ENCODE measurements around the gene PRRG4.
"Not testable (repeated sequence)": the region's sequence is repeated elsewhere in the genome, so short reads cannot be mapped to it uniquely, and the experiment has no call there.

Gene PRRG4

DNA sequence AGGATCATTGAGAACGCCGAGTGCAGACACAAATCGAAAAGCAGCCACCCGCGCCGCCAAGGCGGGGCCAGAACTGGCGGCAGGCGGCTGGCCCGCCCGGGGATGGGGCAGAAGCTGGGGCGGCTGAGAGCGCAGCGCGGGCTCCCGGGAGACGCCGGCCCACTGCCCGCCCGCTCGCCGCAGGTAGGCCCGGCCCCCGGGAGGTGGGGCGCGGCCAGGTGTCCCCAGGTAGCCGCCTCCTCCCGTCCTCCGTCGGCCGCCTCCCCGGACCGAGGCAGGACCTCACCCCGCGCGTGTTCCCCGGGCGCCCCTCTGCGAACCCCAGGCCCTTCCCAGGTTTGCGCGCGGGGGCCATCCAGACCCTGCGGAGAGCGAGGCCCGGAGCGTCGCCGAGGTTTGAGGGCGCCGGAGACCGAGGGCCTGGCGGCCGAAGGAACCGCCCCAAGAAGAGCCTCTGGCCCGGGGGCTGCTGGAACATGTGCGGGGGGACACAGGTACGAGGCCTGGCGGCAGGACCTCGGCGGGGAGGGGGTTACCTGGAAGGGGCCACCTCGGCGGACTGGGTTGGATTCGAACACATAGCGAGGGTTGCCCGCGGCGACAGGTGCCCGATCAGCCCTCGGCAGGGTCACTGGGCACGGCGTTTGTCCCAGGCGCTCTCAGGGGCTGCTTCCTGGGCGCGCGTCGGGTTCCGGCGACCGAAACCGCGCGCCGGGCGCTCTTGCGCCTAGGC lies at the start of gene PRRG4:
Gene PRRG4, plus strand, starts transcription at position 248 of the 733 bp plus-strand sequence. CDS start 603 bp downstream, outside the sequence.
- DNase-seq (ENCODE audit: low spot score) (peak; percentile 72), ATAC-seq (ENCODE audit: low read depth) (peak; percentile 97)
- Histone ChIP-seq H3K4me1 (ENCODE audit: insufficient read depth, poor library complexity, severe bottlenecking) (no peaks in the 10 kb centered on the region), H3K4me3 (ENCODE audit: severe bottlenecking) (peak within 1 kb of the TSS; percentile 84), H3K27ac (ENCODE audit: poor library complexity, severe bottlenecking) (peak within 1 kb of the TSS; percentile 29), H3K9me3 (ENCODE audit: severe bottlenecking) (no peaks in the 10 kb centered on the region), H3K27me3 (ENCODE audit: insufficient read depth, poor library complexity, severe bottlenecking) (no peaks in the 10 kb centered on the region), H3K36me3 (ENCODE audit: low read depth) (peaks cover 4% of the 10 kb centered on the region; the same call in 1 of the 2 replicates)
- TF ChIP-seq, protein P1, sequence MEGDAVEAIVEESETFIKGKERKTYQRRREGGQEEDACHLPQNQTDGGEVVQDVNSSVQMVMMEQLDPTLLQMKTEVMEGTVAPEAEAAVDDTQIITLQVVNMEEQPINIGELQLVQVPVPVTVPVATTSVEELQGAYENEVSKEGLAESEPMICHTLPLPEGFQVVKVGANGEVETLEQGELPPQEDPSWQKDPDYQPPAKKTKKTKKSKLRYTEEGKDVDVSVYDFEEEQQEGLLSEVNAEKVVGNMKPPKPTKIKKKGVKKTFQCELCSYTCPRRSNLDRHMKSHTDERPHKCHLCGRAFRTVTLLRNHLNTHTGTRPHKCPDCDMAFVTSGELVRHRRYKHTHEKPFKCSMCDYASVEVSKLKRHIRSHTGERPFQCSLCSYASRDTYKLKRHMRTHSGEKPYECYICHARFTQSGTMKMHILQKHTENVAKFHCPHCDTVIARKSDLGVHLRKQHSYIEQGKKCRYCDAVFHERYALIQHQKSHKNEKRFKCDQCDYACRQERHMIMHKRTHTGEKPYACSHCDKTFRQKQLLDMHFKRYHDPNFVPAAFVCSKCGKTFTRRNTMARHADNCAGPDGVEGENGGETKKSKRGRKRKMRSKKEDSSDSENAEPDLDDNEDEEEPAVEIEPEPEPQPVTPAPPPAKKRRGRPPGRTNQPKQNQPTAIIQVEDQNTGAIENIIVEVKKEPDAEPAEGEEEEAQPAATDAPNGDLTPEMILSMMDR (IDR thresholded peaks at IDR 0.05; ENCODE audit: poor library complexity, severe bottlenecking), result no peak

DNA sequence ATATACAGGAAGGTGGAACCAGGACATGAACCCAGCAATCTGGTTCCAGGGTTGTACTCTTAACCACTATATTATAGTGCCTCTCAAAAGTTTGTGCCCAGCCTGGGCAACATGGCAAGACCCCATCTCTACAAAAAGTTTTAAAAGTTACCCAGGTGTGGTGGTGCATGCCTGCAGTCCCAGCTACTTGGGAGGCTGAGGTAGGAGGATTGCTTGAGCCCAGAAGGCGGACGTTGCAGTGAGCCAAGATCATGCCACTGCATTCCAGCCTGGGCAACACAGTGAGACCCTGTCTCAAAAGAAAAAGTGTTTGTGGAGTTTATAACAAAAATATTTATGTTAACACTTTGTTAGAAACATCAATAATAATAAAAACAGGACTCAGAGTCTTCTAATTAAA lies 48.9 kb upstream of the PRRG4 start:
- H3K4me1 ChIP-seq (ENCODE audit: insufficient read depth, poor library complexity, severe bottlenecking); H3K27me3 ChIP-seq (ENCODE audit: insufficient read depth, poor library complexity, severe bottlenecking); H3K36me3 ChIP-seq (ENCODE audit: low read depth); ATAC-seq (ENCODE audit: low read depth); H3K9me3 ChIP-seq (ENCODE audit: severe bottlenecking); DNase-seq (ENCODE audit: low spot score); H3K4me3 ChIP-seq (ENCODE audit: severe bottlenecking); H3K27ac ChIP-seq (ENCODE audit: poor library complexity, severe bottlenecking): not testable (repeated sequence)

DNA sequence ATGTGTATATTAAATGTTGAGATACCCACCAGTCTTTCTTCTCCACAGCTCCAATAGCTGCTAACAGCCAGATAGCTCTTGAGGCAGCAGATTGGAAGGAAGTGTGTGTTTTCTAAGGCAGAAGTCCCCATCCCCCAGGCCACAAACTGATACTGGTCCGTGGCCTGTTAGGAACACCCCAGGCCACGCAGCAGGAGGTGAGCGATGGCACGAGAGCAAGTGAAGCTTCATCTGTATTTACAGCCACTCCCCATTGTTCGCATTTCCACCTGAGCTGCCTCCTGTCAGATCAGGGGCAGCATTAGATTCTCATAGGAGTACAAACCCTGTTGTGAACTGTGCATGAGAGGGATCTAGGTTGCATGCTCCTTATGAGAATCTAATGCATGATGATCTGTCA lies 48.0 kb upstream of the PRRG4 start:
- ATAC-seq (ENCODE audit: low read depth), result no peak
- no peaks in the 10 kb centered on the region for H3K4me1 ChIP-seq (ENCODE audit: insufficient read depth, poor library complexity, severe bottlenecking)

DNA sequence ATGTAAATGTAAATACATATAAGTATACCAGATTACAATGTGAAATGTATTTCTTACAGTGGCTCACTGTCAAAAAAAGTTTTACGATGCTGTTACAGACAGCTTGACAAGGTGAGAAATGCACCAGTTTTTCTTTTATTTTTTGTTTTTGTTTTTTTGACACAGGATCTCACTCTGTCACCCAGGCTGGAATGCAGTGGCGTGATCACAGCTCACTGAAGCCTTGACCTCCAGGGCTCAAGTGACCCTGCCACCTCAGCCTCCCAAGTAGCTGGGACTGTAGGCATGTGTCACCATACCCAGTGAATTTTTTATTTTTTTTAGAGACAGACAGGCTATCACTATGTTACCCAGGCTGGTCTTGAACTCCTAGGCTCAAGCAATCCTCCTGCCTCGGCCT lies 44.5 kb upstream of the PRRG4 start:
- peaks cover 3% of the 10 kb centered on the region for H3K27me3 ChIP-seq (ENCODE audit: insufficient read depth, poor library complexity, severe bottlenecking)
- TF ChIP-seq, protein P1 (IDR thresholded peaks at IDR 0.05; ENCODE audit: poor library complexity, severe bottlenecking), result no peak
- DNase-seq (ENCODE audit: low spot score) (no peak), ATAC-seq (ENCODE audit: low read depth) (no peak)
- H3K4me1 ChIP-seq (ENCODE audit: insufficient read depth, poor library complexity, severe bottlenecking), result no peaks in the 10 kb centered on the region
- no peak overlapping the region for H3K27ac ChIP-seq (ENCODE audit: poor library complexity, severe bottlenecking)
- H3K4me3 ChIP-seq (ENCODE audit: severe bottlenecking), result no peak overlapping the region
- no peaks in the 10 kb centered on the region for H3K9me3 ChIP-seq (ENCODE audit: severe bottlenecking)
- H3K36me3 ChIP-seq (ENCODE audit: low read depth), result no peaks in the 10 kb centered on the region

More for the DNA sequence above, 48.0 kb upstream of the PRRG4 start:
- no peak overlapping the region for H3K4me3 ChIP-seq (ENCODE audit: severe bottlenecking)
- H3K9me3 ChIP-seq (ENCODE audit: severe bottlenecking), result no peaks in the 10 kb centered on the region
- TF ChIP-seq, protein P1 (IDR thresholded peaks at IDR 0.05; ENCODE audit: poor library complexity, severe bottlenecking), result no peak
- no peaks in the 10 kb centered on the region for H3K36me3 ChIP-seq (ENCODE audit: low read depth)
- no peak overlapping the region for H3K27ac ChIP-seq (ENCODE audit: poor library complexity, severe bottlenecking)
- peaks cover 3% of the 10 kb centered on the region for H3K27me3 ChIP-seq (ENCODE audit: insufficient read depth, poor library complexity, severe bottlenecking)
- no peak for DNase-seq (ENCODE audit: low spot score)

DNA sequence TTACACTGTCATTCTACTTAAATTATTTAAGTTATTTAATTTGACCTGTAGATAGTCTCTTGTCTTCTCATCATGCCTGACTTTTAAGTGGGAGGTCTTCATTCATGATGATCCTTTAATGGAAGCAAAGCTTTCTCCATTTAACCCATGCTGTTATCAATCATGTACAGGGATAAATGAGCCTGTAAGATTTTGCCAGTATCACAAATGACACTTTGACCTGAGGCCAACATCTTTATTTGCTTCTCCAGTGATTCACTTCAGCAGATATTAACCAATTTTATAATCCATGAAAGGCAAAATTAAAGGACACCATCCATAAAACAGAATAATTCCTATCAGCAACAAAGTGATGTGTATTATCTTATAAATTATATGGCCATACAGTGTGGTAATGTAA lies 42.9 kb upstream of the PRRG4 start:
- Histone ChIP-seq H3K4me1 (ENCODE audit: insufficient read depth, poor library complexity, severe bottlenecking) (no peaks in the 10 kb centered on the region), H3K27me3 (ENCODE audit: insufficient read depth, poor library complexity, severe bottlenecking) (peaks cover 3% of the 10 kb centered on the region), H3K27ac (ENCODE audit: poor library complexity, severe bottlenecking) (no peak overlapping the region), H3K4me3 (ENCODE audit: severe bottlenecking) (no peak overlapping the region), H3K36me3 (ENCODE audit: low read depth) (no peaks in the 10 kb centered on the region), H3K9me3 (ENCODE audit: severe bottlenecking) (no peaks in the 10 kb centered on the region)
- TF ChIP-seq, protein P1 (IDR thresholded peaks at IDR 0.05; ENCODE audit: poor library complexity, severe bottlenecking), result no peak
- DNase-seq (ENCODE audit: low spot score) (no peak), ATAC-seq (ENCODE audit: low read depth) (no peak)
